ENCODE results near the gene UXS1. TPM values are rescaled to one million over a fixed set of nuclear protein-coding genes. Genes with fewer than 3 reads are reported as not detected.

Gene UXS1
- polyA plus RNA-seq, 3 donors: 23.4 to 33.8 (median 29.3) TPM

DNA sequence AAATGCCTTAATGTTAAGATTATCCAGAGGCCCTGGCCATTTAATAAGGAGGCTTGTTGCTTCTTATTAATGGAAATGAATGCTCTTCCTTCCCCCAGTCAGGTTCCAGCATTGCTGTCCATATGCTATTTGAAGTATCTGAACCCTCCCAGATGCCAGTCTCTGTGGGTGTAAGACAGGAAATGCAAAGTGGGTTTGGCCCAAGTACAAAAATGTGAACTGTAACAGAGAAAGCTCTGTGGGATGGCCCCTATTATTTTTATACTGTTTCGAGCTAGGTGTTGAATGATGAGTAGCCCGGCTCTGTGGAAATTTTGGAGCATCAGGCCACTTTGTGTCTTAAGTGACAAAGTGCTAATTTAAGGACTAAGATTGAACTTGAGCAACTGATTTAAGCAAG is 141.0 kb downstream of the UXS1 start:
- Histone ChIP-seq H3K4me1 (ENCODE audit: control insufficient read depth in 1 of 2, insufficient read depth in 2 of 2, low read length in 2 of 2) (no peaks in the 10 kb centered on the region), H3K27ac (ENCODE audit: low read depth in 1 of 2, low read length in 2 of 2) (no peak overlapping the region), H3K4me3 (replicated peaks in 1 of 3; ENCODE audit: low read depth in 2 of 3, low read length in 3 of 3) (no peak overlapping the region), H3K79me2 (ENCODE audit: insufficient read depth, low read length) (no peaks in the 10 kb centered on the region), H2AFZ (ENCODE audit: insufficient read depth, low read depth, low read length, poor library complexity, severe bottlenecking) (no peak overlapping the region), H3K9ac (ENCODE audit: insufficient read depth, low read length, poor library complexity, severe bottlenecking) (no peak overlapping the region), H3K36me3 (replicated peaks in 1 of 2; ENCODE audit: control insufficient read depth in 1 of 2, insufficient read depth in 2 of 2, low read length in 2 of 2) (no peaks in the 10 kb centered on the region), H3K27me3 (ENCODE audit: control insufficient read depth in 2 of 2, insufficient read depth in 2 of 2, low read length in 2 of 2) (no peaks in the 10 kb centered on the region), H4K20me1 (ENCODE audit: insufficient read depth, low read length) (no peaks in the 10 kb centered on the region), H3K9me3 (replicated peaks in 1 of 2; ENCODE audit: control insufficient read depth in 1 of 2, insufficient read depth in 1 of 2, low read length in 2 of 2) (no peaks in the 10 kb centered on the region), H3K4me2 (replicated peaks; ENCODE audit: extremely low read depth, low read length, poor library complexity, severe bottlenecking) (no peak overlapping the region)
- no peak overlapping the region for H3K27ac Mint-ChIP-seq
- H3K4me3 Mint-ChIP-seq: no peak overlapping the region
- no peak for DNase-seq
- peaks cover 0 to 6% (median 0%) of the 10 kb centered on the region in 7 donors for H3K9me3 Mint-ChIP-seq
- 26% methylated on average over 2 of the region's 2 CpGs for WGBS (ENCODE audit: insufficient coverage)
- intact Hi-C loops (cut with micrococcal nuclease): no loop called here
- peaks cover 0 to 2% (median 0%) of the 10 kb centered on the region in 3 donors for H3K27me3 Mint-ChIP-seq (ENCODE audit: low read depth in 3 of 3)
- no peaks in the 10 kb centered on the region for H3K36me3 Mint-ChIP-seq
- no peaks in the 10 kb centered on the region for H3K4me1 Mint-ChIP-seq
- TF ChIP-seq, protein P1, sequence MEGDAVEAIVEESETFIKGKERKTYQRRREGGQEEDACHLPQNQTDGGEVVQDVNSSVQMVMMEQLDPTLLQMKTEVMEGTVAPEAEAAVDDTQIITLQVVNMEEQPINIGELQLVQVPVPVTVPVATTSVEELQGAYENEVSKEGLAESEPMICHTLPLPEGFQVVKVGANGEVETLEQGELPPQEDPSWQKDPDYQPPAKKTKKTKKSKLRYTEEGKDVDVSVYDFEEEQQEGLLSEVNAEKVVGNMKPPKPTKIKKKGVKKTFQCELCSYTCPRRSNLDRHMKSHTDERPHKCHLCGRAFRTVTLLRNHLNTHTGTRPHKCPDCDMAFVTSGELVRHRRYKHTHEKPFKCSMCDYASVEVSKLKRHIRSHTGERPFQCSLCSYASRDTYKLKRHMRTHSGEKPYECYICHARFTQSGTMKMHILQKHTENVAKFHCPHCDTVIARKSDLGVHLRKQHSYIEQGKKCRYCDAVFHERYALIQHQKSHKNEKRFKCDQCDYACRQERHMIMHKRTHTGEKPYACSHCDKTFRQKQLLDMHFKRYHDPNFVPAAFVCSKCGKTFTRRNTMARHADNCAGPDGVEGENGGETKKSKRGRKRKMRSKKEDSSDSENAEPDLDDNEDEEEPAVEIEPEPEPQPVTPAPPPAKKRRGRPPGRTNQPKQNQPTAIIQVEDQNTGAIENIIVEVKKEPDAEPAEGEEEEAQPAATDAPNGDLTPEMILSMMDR (IDR thresholded peaks at IDR 0.05): no peak

DNA sequence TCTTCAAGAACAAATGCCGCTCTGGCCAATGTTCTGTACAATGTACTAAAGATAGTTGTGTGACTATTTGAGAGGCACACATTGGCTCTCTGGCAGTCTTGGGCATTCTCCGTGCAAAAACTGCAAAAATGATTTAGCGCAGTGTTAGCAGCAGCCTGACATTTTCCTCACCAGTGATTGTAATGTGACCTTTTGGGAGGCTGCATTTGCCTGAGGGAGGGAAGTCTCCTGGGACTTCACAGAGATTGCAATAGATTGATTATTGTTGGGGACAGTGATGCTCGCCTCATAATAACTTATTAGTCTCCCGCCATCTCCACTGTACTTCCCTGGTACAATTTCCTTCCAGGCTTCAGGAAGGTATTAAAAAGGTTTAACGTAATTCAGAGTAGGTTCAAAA is 149.2 kb downstream of the UXS1 start:
- Mint-ChIP-seq H3K9me3 (no peaks in the 10 kb centered on the region), H3K4me3 (no peak overlapping the region), H3K36me3 (no peaks in the 10 kb centered on the region), H3K4me1 (no peaks in the 10 kb centered on the region), H3K27me3 (ENCODE audit: low read depth in 3 of 3) (no peaks in the 10 kb centered on the region), H3K27ac (no peak overlapping the region)
- no peak overlapping the region for H3K4me3 ChIP-seq (replicated peaks in 1 of 3; ENCODE audit: low read depth in 2 of 3, low read length in 3 of 3)
- DNase-seq: no peak
- no peaks in the 10 kb centered on the region for H3K79me2 ChIP-seq (ENCODE audit: insufficient read depth, low read length)
- H3K27me3 ChIP-seq (ENCODE audit: control insufficient read depth in 2 of 2, insufficient read depth in 2 of 2, low read length in 2 of 2): no peaks in the 10 kb centered on the region
- no peak overlapping the region for H2AFZ ChIP-seq (ENCODE audit: insufficient read depth, low read depth, low read length, poor library complexity, severe bottlenecking)
- no peak overlapping the region for H3K27ac ChIP-seq (ENCODE audit: low read depth in 1 of 2, low read length in 2 of 2)
- H3K9ac ChIP-seq (ENCODE audit: insufficient read depth, low read length, poor library complexity, severe bottlenecking): no peak overlapping the region
- no peaks in the 10 kb centered on the region for H3K4me1 ChIP-seq (ENCODE audit: control insufficient read depth in 1 of 2, insufficient read depth in 2 of 2, low read length in 2 of 2)
- TF ChIP-seq, protein P1 (IDR thresholded peaks at IDR 0.05): no peak
- intact Hi-C loops (cut with micrococcal nuclease): no loop called here
- 100% methylated on average over 3 of the region's 6 CpGs for WGBS (ENCODE audit: insufficient coverage)
- no peaks in the 10 kb centered on the region for H3K36me3 ChIP-seq (replicated peaks in 1 of 2; ENCODE audit: control insufficient read depth in 1 of 2, insufficient read depth in 2 of 2, low read length in 2 of 2)
- no peaks in the 10 kb centered on the region for H3K9me3 ChIP-seq (replicated peaks in 1 of 2; ENCODE audit: control insufficient read depth in 1 of 2, insufficient read depth in 1 of 2, low read length in 2 of 2)
- no peak overlapping the region for H3K4me2 ChIP-seq (replicated peaks; ENCODE audit: extremely low read depth, low read length, poor library complexity, severe bottlenecking)
- H4K20me1 ChIP-seq (ENCODE audit: insufficient read depth, low read length): no peaks in the 10 kb centered on the region

All from CD14-positive monocyte (primary cell).